Lower lobe of right lung (tissue), 2 donors: ENCODE measurements around the gene PLSCR5. TPM values are rescaled to one million over a fixed set of nuclear protein-coding genes. Genes with fewer than 3 reads are reported as not detected.

Experiments used
- ATAC-seq, 2 donors: fragments of 200-7000 bp; cut with Tn5 transposase; one replicate each; pipeline ENCODE4 v1.9.1; 2020 to 2022; ENCODE audit warnings: mild to moderate bottlenecking in 2 of 2, moderate library complexity in 2 of 2
- DNase-seq: peaks from one replicate; pipeline ENCODE4 v3.0.0-alpha.2; 2020
- H3K27ac ChIP-seq: fragments of 200-600 bp; one replicate; pipeline ENCODE4 v1.8.0; 2022
- H3K27me3 ChIP-seq: fragments of 200-600 bp; one replicate; pipeline ENCODE4 v1.8.0; 2022; ENCODE audit warnings: low read depth
- H3K36me3 ChIP-seq: fragments of 200-600 bp; one replicate; pipeline ENCODE4 v1.8.0; 2022; ENCODE audit warnings: mild to moderate bottlenecking
- H3K4me1 ChIP-seq: fragments of 200-600 bp; one replicate; pipeline ENCODE4 v1.8.0; 2022
- H3K4me3 ChIP-seq: fragments of 200-600 bp; one replicate; pipeline ENCODE4 v1.8.0; 2022; ENCODE audit warnings: mild to moderate bottlenecking
- H3K9me3 ChIP-seq: fragments of 200-600 bp; one replicate; pipeline ENCODE4 v1.8.0; 2022
- CTCF ChIP-seq: fragments of 200-600 bp; IDR thresholded peaks from one replicate; pipeline ENCODE4 v1.8.0; 2022; ENCODE audit warnings: antibody characterized with exemption, mild to moderate bottlenecking
- intact Hi-C: fragments of 100-400 bp; cut with DNase I; formaldehyde crosslinking; loops from one replicate; pipeline ENCODE4 v1.11.0; 2022
- total RNA-seq: library from RNA; stranded (reverse); fragmentation: NEBNext Ultra II Directional; extraction: Animal tissue kit (Norgen Biotek cat#: 25700); gene quantifications from one replicate; pipeline ENCODE4 v1.2.1, GENCODE V29; 2021
- donor health status: DM: no; HTN: yes; CAD: no; lungs with severe emphysema.

The PLSCR5 gene
- total RNA-seq, 1 donor from 2014 or later, result not detected

DNA sequence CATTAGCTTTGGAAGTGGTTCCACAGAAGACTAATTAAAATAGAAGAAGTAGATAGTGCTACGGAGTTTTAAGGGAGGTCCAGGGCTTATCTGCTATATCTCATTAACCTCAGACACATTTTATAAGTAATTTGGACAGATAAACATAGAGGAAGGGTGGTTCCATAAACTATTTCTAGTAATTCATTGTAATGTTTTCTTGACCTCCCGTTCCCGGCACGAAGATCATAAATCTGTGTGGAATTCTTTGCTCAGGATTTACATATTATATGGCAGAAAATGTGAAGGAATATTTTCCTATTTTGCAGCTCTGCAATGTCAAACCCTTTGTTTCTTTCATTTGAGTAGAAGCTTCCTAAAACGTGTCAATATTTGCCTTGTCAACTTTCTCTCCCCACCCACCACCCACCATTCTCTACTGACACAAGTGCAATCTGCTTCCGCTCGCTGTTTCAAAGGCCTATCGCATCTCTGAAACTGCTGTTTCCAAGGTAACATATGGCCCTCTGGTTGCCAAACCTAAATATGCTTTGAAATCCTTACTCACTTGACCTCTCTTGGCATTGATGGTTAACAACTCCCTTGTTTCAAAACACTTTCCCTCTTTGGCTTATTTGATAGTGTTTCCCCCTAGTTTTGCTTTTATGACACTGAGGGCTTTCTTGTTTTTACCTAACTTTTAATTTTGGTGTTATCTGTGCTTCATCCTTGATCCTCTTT is 21.4 kb upstream of the PLSCR5 start:
- intact Hi-C loops, result no loop called here

GRCh38 chr3:146625186-146625775 is 20.1 kb upstream of the PLSCR5 start:
- TF ChIP-seq CTCF, result no peak
- no peaks in the 10 kb centered on the region for H3K9me3 ChIP-seq
- no peaks in the 10 kb centered on the region for H3K27me3 ChIP-seq
- intact Hi-C loops, result no loop called here
- H3K27ac ChIP-seq, result peak overlapping the region; percentile 25
- peak; percentile 27 to 84 for ATAC-seq
- H3K4me3 ChIP-seq, result peak overlapping the region; percentile 41
- DNase-seq, result no peak
- H3K36me3 ChIP-seq, result no peaks in the 10 kb centered on the region
- peaks cover 5% of the 10 kb centered on the region for H3K4me1 ChIP-seq

More for the DNA sequence above, 21.4 kb upstream of the PLSCR5 start:
- ATAC-seq (no peak), DNase-seq (no peak)
- no peak overlapping the region for H3K27ac ChIP-seq
- H3K9me3 ChIP-seq, result no peaks in the 10 kb centered on the region
- H3K36me3 ChIP-seq, result no peaks in the 10 kb centered on the region
- H3K4me3 ChIP-seq, result no peak overlapping the region
- H3K27me3 ChIP-seq, result no peaks in the 10 kb centered on the region
- H3K4me1 ChIP-seq, result peaks cover 5% of the 10 kb centered on the region
- no peak for TF ChIP-seq CTCF

GRCh38 chr3:146621723-146622122 is 16.6 kb upstream of the PLSCR5 start:
- no peaks in the 10 kb centered on the region for H3K36me3 ChIP-seq
- no peak for TF ChIP-seq CTCF
- no peak overlapping the region for H3K27ac ChIP-seq
- H3K4me1 ChIP-seq, result peaks cover 5% of the 10 kb centered on the region
- H3K4me3 ChIP-seq, result no peak overlapping the region
- ATAC-seq (no peak), DNase-seq (no peak)
- intact Hi-C loops, result no loop called here
- H3K27me3 ChIP-seq, result no peaks in the 10 kb centered on the region
- H3K9me3 ChIP-seq, result no peaks in the 10 kb centered on the region

DNA sequence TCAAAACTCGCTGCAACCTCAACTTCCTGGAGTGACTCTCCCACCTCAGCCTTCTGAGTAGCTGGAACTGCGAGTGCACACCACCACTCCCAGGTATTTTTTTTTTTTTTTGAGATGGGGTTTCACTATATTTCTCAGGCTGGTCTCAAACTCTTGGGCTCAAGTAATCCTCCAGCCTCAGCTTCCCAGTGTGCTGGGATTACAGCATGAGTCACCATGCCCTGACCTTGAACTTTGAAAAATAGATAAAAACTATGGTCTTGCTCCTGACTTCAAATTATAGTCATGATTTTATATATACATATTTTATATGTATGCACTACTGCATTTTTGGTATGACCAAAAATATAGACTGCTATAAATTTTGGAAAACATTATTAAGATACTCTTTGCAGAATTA is 6.9 kb upstream of the PLSCR5 start:
- TF ChIP-seq CTCF, result no peak
- Histone ChIP-seq H3K4me1 (no peaks in the 10 kb centered on the region), H3K27me3 (no peaks in the 10 kb centered on the region), H3K4me3 (no peak overlapping the region), H3K9me3 (no peaks in the 10 kb centered on the region), H3K36me3 (no peaks in the 10 kb centered on the region), H3K27ac (no peak overlapping the region)
- no peak for DNase-seq
- ATAC-seq, result no peak
- intact Hi-C loops, result no loop called here

DNA sequence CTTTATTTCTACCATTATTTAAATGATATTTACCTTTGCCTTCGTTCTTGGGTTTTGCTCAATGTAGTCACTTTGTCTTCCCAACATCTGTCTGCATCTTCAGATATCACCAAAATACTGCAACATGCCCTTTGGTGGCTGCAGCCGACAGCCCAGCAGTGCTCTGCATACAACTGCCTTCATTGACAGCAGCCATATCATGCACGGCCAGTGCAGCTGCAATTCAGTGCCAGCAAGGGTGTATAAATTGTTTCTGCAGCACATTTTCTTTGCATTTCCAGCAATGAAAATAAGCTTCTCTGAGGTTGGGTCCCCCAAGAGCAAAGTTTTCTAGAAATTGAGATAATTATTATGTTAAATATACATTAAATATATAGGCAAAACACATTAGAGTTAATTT is 6.0 kb upstream of the PLSCR5 start:
- ATAC-seq, result no peak
- TF ChIP-seq CTCF, result no peak
- Histone ChIP-seq H3K4me3 (no peak overlapping the region), H3K27me3 (no peaks in the 10 kb centered on the region), H3K4me1 (no peaks in the 10 kb centered on the region), H3K9me3 (no peaks in the 10 kb centered on the region), H3K27ac (no peak overlapping the region), H3K36me3 (no peaks in the 10 kb centered on the region)
- intact Hi-C loops, result no loop called here
- DNase-seq, result no peak
